GM19324 (cell line): ENCODE measurements around the gene LYRM4.

Source experiments
- ATAC-seq: cut with Tn5 transposase; IDR thresholded peaks from one replicate; pipeline ENCODE4 v1.9.1; 2021; ENCODE audit warnings: mild to moderate bottlenecking, moderate library complexity; ENCODE audit not compliant: unreplicated experiment, low FRiP score

The LYRM4 gene

GRCh38 chr6:5105146-5105545, 155.6 kb downstream of the LYRM4 start:
- ATAC-seq = no peak

- ATAC-seq = no peak
These were observed 156.1 kb downstream of the LYRM4 start for GRCh38 chr6:5104667-5105066.

DNA sequence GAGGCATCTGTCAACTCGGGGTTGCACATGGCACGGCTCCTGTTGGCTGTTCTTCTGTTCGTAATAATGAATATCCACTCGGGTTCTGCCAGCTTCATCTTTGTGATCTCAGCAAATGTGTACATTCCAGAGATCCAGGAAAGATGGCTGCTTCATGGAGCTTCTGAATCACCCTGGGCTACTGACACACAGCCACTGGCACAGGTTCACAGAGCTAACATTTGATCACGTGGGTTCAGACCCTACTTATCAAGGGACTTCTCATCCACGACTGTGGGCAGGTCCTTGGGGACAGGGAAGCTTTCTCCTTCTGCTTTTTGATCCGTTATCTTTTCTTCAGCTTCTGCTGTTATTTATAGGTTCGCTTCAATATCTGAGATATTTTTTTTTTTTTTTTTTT, 157.5 kb downstream of the LYRM4 start:
- ATAC-seq = no peak

DNA sequence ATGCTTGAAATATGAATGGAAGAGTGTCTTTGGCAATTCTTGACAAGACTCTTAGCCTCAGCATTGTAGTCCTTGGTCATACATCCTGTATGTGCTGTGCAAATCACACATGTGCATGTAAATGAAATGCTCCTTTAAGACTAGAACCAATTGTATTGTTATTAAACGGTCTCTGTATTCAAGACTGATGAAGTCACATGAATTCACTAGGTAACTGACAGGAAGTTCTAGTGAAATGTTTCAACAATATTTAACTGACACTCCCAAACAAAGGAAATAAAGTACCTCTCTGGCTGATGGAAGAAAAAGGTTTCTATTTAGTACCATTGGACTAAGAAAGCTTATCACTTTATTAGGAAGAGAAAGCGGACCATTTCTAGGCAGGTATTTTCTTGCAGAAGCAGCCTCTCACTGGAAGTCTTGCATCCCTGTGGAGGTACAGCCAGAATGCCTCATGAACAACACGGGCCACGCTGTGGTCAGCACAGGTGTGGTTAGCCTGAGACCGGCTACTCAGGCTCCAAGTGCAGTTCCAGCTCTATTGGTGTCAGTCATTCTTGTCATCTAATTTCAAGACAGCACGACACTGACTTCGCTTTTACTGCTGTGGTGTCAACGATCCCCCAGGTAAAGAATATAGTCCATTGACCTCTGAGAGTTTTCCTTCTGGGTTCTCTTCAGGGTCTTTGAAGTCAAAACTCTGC, 158.3 kb downstream of the LYRM4 start:
- no peak for ATAC-seq

DNA sequence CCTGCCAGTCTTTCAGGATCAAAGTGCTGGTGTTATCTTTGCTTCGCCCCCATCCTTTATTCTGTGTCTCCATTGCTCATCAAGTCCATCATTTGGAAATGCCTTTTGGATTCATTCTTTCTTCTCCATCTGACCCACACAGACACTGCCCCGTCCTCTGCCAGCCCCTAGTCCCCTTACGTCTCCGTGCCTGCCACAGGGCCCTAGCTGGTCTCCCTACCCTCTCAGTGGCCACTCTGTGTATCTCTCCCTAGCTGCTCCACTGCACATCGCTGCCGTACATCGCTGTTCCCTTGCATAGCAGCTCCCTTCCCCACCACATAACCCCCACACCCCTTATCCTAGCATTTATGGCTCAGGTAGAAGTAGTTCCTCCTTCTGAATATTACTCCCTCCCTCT, 159.9 kb downstream of the LYRM4 start:
- no peak for ATAC-seq

GRCh38 chr6:5099537-5099936, 161.2 kb downstream of the LYRM4 start:
- no peak for ATAC-seq

DNA sequence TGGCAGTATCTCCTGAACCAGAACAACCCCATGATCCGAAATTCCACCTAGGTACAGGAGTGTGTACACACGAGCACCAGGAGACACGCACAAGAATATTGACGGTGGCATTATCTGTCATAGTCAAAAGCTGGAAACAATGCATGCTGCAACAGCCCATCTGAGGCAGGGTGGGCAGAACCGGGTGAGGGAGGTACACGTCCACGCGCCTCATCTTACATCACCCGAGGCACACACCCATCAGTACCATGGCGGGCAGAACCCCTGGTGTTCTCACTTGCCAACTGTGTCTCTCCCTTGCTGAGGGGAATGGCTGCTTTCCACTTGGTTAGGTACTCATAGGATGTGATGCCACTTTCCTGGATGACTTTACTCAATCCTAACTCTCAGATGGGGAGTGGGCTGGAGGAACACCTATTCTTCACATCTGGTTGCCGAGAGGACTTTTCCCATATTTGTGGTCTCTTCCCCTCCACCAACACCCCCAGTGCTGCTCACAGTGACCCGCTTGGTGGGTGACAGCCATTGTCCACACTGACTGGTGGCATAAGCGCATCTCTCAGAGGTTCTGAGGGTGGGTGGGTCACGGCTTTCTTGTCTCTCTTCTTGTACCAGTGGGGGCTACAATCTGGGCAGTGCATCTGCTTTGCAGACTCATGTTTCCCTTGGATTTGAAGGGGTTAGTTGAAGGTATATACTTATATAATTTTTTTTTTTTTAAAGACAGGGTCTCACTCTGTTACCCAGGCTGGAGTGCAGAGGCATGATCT, 162.1 kb downstream of the LYRM4 start:
- ATAC-seq = no peak

GRCh38 chr6:5096482-5096881, 164.3 kb downstream of the LYRM4 start:
- no peak for ATAC-seq

GRCh38 chr6:5095236-5095635, 165.5 kb downstream of the LYRM4 start:
- ATAC-seq = no peak

- no peak for ATAC-seq
These were observed 166.4 kb downstream of the LYRM4 start for GRCh38 chr6:5094327-5094726.

GRCh38 chr6:5093231-5094015, 167.3 kb downstream of the LYRM4 start:
- no peak for ATAC-seq

- ATAC-seq = no peak
These were observed 169.3 kb downstream of the LYRM4 start for GRCh38 chr6:5091210-5092069.

DNA sequence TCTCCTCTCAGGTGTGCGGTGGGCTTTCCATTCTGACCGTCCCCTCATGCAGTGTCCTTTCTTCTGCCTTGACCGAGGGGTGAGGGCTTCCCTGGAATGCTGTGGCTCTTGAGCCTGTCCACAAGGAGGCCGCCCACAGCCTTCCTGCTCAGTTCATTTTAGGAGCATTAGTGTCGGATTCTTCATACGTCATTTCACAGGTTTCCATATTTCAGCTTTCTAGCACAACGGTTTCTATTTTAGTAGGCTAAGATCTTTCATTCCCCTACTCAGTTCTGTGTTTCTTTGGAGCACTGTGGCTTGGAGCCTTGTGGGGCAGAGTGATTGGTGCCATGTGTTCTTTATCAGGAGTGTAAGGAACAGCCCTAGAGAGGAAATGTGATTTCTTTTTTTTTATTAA, 170.1 kb downstream of the LYRM4 start:
- ATAC-seq = no peak

DNA sequence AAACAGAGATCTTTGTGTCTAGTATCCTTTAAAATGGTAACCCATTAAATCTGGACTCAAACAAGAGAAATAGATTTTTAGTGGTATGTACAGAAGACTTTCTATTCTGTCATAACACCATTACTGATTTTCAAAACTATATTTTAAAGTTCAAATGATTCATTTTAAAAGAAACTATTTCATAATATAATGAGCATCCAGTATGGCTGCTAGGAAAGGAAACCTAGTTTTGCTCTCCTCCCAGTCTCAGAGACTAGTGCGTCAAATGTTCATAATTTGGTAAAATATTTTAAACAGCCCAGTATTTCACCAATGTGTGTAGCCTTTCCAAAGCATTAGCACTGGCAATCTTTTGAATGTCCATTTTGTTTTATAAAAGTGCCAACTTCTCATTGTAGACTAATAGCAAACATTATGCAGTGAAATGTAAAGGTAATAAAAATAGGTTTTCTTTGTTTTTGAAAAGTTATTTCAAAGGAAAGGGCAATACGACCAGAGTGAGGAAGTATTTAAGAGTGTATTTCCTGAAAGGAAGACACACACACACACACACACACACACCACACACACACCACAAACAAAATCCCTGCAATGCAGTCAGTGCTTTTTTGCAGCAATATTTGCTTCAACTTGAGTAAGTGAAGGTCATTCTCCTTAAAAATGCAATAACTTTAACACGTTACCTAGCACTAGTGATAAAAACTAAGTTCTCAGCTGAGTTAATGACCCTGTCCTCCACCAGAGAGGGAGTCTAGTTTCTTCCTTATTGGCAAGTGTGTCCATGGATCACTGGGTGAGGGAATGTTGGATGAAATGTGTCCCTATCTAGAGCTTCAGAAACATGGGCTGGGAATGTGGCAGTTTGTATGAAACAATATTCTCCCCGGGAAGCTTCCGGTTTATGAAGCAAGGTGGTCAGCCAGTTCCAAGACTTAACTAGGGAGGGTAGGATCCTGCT, 171.0 kb downstream of the LYRM4 start:
- ATAC-seq = no peak

- ATAC-seq = no peak
These were observed 172.0 kb downstream of the LYRM4 start for GRCh38 chr6:5088780-5089179.

DNA sequence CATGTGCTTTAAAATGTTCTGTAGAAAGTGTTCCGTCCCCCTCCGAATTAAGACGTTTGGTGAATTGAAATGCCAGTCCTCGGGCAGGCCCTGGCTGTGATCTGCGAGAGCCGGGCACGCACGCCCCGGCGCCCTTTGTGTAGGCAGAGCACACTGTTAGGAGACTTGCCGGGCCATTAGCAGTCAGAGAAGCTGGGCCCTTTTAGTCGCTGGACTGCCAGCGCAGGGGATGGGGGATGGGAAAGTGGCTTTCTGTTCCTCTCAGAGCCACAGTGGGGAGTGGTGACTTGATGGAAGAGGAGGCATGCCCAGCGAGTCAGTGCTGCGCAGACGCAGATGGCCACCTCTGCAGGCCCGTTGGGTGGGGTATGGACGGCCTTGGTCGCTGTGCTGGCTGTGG, 173.4 kb downstream of the LYRM4 start:
- no peak for ATAC-seq

DNA sequence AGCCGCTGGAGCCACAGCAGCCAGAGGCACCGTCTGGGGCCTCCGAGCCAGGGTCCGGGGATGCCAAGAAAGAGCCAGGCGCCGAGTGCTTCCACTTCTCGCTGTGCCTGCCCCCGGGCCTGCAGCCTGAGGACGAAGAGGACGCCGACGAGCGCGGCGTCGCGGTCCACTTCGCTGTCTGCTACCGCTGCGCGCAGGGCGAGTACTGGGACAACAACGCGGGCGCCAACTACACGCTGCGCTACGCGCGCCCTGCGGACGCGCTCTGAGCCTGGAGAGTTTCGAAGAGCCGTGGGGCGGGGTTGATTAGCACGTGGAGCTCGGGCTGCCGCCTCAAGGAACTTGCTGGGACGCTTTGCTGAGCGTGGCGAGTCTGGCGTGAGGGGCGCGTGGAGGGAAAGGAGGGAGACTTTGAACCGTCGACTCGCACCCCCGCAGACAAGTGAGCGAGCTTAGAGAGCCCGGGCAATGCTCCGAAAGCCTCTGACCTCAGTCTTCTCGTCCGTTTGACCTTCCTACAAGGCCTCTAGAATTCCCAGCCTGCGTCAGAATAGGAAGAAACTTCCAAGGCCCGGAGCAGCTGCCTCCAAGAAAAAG, 174.4 kb downstream of the LYRM4 start:
- no peak for ATAC-seq

DNA sequence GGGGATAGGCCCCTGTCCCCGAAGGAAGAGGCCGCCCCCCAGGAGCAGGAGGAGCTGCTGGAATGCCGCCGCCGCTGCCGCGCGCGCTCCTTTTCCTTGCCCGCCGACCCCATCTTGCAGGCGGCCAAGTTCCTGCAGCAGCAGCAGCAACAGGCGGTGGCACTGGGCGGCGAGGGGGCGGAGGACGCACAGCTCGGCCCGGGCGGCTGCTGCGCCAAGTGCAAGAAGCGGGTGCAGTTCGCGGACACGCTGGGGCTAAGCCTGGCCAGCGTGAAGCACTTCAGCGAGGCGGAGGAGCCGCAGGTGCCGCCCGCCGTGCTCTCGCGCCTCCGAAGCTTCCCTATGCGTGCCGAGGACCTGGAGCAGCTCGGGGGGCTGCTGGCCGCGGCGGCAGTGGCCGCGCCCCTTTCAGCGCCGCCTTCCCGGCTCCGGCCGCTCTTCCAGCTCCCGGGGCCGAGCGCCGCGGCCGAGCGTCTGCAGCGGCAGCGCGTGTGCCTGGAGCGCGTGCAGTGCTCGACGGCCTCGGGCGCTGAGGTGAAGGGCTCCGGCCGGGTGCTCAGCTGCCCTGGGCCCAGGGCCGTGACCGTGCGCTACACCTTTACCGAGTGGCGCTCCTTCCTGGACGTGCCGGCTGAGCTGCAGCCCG, 175.0 kb downstream of the LYRM4 start:
- ATAC-seq = no peak
